Activated effector memory CD4-positive, alpha-beta T cell treated with anti-CD3 and anti-CD28 coated beads, Interleukin-2, amount 50 U/mL, for 16 hours (primary cell): ENCODE results near the gene BOLA2.
A peak's percentile ranks its signal among the peaks of the same experiment; 100 is the strongest.
"Not testable (repeated sequence)": the region's sequence is repeated elsewhere in the genome, so short reads cannot be mapped to it uniquely, and the experiment has no call there.

ENCODE experiments used
- DNase-seq: peaks from one replicate; pipeline ENCODE4 v3.0.0-alpha.2; 2020

BOLA2 gene

DNA sequence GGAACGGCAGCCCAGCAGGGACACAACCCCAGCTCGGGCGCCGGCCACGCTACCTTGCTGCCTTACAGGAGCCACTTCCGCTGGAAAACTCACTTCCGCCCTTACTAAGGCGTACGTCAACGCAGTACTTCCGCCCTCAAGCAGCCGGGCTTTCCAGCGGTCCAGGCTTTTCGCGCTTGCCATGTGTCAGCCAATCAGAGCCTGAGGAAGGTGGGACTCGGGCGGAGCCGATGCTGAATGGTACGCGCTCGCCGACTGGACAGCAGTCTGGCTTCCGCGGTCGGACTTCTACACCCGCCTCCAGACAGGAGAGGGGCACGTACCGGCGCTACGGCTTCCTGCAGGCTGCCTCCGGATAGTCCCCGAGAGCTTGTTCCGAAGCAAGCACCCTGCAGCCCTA lies at the start of gene BOLA2, which contains the start of gene SLX1B:
Gene BOLA2 (minus strand): TSS at position 83 of the 400 bp plus-strand sequence. CDS start 98 bp downstream, outside the sequence.
Gene SLX1B (plus strand): TSS at position 265 of the 400 bp plus-strand sequence.
- not testable (repeated sequence) for DNase-seq

GRCh38 chr16:29482276-29482675 lies 28.1 kb upstream of the BOLA2 start:
- peak; percentile 64 for DNase-seq

DNA sequence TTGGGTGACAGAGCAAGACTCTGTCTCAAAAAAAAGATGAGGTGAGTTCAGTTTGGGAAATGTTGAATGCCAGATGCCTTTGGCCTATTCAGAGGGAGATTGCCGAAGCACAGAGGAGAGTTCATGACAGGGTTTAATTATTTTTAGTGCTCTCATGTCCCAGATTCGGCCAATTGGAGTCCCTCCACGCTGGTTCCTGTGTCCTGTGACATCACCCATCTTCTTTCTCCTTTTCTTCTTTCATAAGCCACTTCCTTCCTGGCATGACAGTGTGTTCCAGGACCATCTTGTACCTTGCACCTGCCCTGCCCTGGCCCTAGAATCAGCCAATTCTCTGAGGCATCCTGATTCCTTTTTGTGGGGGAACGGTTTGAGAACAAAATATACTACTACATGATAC lies 17.9 kb upstream of the BOLA2 start:
- not testable (repeated sequence) for DNase-seq

GRCh38 chr16:29469660-29470059 lies 15.5 kb upstream of the BOLA2 start:
- peak; percentile 84 for DNase-seq

DNA sequence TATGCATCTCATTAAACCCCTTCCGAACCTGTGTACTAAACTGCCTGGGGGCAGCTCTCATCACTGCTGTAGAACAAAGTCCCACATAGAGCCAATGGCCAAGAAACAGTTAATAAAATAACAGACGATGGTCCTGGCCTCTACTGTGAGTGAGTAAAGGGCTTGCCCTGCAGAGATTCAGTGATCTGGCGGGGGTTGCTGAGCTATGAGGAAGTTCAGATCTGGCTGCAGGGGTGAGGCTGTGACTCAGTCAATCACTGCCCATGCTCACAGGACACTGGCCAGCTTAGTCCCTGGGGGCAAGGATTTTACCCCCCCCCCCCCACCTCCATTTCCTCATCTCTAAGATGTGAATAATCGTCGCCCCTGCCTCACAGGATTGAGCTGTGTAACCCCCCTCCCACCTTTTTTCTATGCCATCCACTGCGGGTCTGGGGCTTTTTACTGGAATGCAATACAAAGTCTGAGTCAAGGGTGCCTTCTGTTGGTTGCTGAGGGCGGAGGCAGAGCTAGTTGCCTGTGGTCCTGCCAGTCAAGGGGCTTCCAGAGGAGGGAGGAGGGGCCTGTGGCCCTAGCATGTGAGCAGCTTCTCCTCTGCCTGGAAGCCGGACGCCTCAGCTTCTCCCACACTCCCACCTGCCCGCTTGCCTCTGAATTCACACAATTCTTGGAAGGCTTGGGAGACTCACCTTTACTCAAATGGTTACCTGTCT lies 13.7 kb upstream of the BOLA2 start:
- DNase-seq = not testable (repeated sequence)

DNA sequence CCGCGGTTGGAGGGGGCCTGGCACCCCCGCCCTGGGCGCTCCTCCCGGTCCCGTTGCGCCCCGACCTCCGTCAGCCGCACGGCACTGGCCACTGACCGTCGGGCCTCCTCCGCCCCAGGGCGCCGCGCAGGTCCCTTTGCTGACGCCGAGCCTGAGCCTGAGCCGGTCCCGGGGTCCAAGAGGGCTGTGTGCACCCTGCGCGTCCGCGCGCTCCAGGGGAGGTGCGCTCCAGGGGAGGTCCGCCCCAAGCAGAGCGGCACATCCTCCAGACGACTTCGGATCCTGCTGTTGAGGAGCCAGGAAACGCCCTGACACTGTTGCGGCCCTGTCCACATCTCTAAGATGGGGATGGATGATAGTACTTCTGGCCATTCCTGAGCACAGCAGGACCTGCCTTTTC lies 12.8 kb upstream of the BOLA2 start:
- not testable (repeated sequence) for DNase-seq

GRCh38 chr16:29465985-29466824 lies 12.1 kb upstream of the BOLA2 start:
- not testable (repeated sequence) for DNase-seq

- not testable (repeated sequence) for DNase-seq
Observed at GRCh38 chr16:29460647-29461030, 6.5 kb upstream of the BOLA2 start.

DNA sequence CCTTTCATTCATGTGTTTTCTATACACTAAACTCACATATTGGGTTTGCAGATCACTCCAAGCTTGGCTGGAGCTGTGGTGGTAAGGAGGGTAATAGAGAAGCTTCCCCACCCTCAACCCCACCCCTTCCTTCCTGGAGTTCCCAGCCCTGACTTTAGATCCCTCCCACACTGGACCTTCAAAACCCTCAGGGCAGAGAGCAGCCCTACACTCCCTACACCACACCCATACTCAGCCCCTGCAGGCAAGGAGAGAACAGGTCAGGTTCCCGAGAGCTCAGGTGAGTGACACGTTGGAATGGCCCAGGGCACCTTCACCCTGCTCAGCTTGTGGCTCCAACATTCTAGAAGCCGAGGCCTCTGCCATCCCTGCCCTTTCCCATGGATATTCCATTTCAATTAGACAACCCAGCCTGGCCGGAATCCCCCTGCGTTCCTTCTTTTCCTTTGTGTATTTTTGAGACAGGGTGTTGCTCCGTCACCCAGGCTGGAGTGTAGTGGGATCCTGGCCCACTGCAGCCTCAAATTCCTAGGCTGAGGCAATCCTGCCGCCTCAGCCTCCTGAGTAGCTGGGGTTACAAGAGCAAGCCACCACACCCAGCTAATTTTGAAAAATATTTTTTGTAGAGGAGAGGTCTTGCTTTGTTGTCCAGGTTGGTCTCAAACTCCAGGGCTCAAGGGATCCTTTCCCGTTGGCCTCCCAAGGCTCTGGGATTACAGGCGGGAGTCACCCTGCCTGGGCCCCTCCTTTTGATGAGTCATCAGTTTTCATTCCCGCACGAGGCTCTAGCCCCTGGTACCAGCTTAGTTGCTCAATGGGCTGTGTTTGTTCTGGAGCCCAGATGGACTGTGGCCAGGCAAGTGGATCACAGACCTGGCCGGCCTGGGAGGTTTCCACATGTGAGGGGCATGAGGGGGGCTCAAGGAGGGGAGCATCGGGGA lies 5.8 kb upstream of the BOLA2 start, which contains the start of gene SULT1A4:
Gene SULT1A4 (plus strand): TSS at position 208 of the 941 bp plus-strand sequence. CDS start 1,473 bp downstream, outside the sequence.
- DNase-seq = not testable (repeated sequence)

- DNase-seq = peak; percentile 61
Observed at GRCh38 chr16:29457660-29458059, 3.5 kb upstream of the BOLA2 start.

- DNase-seq = not testable (repeated sequence)
Observed at GRCh38 chr16:29454828-29455227, 677 bp upstream of the BOLA2 start.

- DNase-seq = not testable (repeated sequence)
Observed at GRCh38 chr16:29453754-29454153, 397 bp downstream of the BOLA2 start.

- DNase-seq = not testable (repeated sequence)
Observed at GRCh38 chr16:29425390-29425789, 28.8 kb downstream of the BOLA2 start.

DNA sequence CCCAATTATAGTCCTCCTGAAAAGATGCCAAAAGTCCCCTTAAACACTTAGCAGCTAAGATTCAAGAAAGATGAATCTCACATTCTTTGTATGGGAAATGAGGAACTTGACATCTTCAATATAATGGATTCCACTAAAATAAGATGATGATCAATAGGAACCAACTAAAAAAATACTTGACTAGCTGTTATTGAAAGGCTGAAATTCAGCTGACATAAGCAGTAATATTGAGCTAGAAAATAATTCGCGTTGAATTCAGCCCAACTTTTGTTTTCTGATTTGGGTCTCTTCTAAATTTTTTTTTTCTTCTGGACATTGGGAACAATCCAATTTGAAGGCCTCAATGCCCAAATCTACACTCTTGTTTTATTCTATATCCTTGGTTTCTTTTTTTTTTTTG lies 30.6 kb downstream of the BOLA2 start:
- not testable (repeated sequence) for DNase-seq

- not testable (repeated sequence) for DNase-seq
Observed at GRCh38 chr16:29405249-29405648, 48.9 kb downstream of the BOLA2 start.
